ENCODE data around the gene ERCC3.

DNA sequence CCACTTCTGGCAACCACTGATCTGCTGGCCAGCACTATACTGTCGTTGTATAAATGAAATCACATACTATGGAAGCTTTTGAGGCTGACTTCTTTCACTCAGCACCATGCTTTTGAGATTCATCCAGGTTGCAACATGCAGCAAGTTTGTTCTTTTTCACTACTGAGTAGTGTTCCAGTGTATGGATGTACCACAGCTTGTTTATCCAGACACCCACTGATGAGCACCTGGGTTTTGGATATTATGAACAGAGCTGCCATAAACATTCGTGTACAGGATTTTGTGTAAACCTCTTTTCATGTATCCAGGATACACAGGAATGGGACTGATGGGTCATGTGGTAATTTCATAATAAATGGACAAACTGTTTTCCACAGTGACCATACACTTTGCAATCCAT, 10.7 kb downstream of the ERCC3 start:
- no peak for TF ChIP-seq ZNF652 (CRISPR knock-in tag; IDR thresholded peaks at IDR 0.05; ENCODE audit: borderline replicate concordance, low read depth)
- no peak for TF ChIP-seq EZH2 (conservative IDR thresholded peaks at IDR 0.05; ENCODE audit: low read depth, low read length)
- no peak for TF ChIP-seq PHF8 (CRISPR knock-in tag; IDR thresholded peaks at IDR 0.05)
- TF ChIP-seq, protein P1, sequence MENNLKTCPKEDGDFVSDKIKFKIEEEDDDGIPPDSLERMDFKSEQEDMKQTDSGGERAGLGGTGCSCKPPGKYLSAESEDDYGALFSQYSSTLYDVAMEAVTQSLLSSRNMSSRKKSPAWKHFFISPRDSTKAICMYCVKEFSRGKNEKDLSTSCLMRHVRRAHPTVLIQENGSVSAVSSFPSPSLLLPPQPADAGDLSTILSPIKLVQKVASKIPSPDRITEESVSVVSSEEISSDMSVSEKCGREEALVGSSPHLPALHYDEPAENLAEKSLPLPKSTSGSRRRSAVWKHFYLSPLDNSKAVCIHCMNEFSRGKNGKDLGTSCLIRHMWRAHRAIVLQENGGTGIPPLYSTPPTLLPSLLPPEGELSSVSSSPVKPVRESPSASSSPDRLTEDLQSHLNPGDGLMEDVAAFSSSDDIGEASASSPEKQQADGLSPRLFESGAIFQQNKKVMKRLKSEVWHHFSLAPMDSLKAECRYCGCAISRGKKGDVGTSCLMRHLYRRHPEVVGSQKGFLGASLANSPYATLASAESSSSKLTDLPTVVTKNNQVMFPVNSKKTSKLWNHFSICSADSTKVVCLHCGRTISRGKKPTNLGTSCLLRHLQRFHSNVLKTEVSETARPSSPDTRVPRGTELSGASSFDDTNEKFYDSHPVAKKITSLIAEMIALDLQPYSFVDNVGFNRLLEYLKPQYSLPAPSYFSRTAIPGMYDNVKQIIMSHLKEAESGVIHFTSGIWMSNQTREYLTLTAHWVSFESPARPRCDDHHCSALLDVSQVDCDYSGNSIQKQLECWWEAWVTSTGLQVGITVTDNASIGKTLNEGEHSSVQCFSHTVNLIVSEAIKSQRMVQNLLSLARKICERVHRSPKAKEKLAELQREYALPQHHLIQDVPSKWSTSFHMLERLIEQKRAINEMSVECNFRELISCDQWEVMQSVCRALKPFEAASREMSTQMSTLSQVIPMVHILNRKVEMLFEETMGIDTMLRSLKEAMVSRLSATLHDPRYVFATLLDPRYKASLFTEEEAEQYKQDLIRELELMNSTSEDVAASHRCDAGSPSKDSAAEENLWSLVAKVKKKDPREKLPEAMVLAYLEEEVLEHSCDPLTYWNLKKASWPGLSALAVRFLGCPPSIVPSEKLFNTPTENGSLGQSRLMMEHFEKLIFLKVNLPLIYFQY (CRISPR knock-in tag; IDR thresholded peaks at IDR 0.05; ENCODE audit: borderline replicate concordance): no peak
- no peak for TF ChIP-seq BRCA1 (CRISPR knock-in tag; IDR thresholded peaks at IDR 0.05)
- TF ChIP-seq FOXO1 (CRISPR knock-in tag; IDR thresholded peaks at IDR 0.05): no peak
- no peak for TF ChIP-seq JUND (CRISPR knock-in tag; IDR thresholded peaks at IDR 0.05)
- no peak for TF ChIP-seq ARHGAP35 (CRISPR knock-in tag; IDR thresholded peaks at IDR 0.05; ENCODE audit: borderline replicate concordance)
- TF ChIP-seq TAF1 (CRISPR knock-in tag; IDR thresholded peaks at IDR 0.05): no peak
- TF ChIP-seq ZNF350 (CRISPR knock-in tag; IDR thresholded peaks at IDR 0.05; ENCODE audit: borderline replicate concordance, low read depth): no peak
- TF ChIP-seq ZNF432 (CRISPR knock-in tag; IDR thresholded peaks at IDR 0.05; ENCODE audit: borderline replicate concordance): no peak
- TF ChIP-seq FIP1L1 (IDR thresholded peaks at IDR 0.05; ENCODE audit: borderline replicate concordance, insufficient read depth, low read depth, low read length): no peak
- TF ChIP-seq, protein P2, sequence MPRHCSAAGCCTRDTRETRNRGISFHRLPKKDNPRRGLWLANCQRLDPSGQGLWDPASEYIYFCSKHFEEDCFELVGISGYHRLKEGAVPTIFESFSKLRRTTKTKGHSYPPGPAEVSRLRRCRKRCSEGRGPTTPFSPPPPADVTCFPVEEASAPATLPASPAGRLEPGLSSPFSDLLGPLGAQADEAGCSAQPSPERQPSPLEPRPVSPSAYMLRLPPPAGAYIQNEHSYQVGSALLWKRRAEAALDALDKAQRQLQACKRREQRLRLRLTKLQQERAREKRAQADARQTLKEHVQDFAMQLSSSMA (CRISPR knock-in tag; IDR thresholded peaks at IDR 0.05): no peak
